HG02763 (cell line): ENCODE data around the gene ZC3H12C.
"Not testable (repeated sequence)": the region's sequence is repeated elsewhere in the genome, so short reads cannot be mapped to it uniquely, and the experiment has no call there.

ENCODE experiments used
- ATAC-seq: cut with Tn5 transposase; IDR thresholded peaks from one replicate; pipeline ENCODE4 v1.9.1; 2021; ENCODE audit warnings: mild to moderate bottlenecking, moderate library complexity; ENCODE audit not compliant: unreplicated experiment

ZC3H12C gene

GRCh38 chr11:110092515-110093406 is at the start of gene ZC3H12C:
Gene ZC3H12C (plus strand): TSS chr11:110093392. CDS start chr11:110093412, 20 bp downstream.
- peak; percentile 59 for ATAC-seq

GRCh38 chr11:110044226-110044968 is 48.8 kb upstream of the ZC3H12C start:
- ATAC-seq = no peak

- ATAC-seq = no peak
Observed at GRCh38 chr11:110046775-110047380, 46.3 kb upstream of the ZC3H12C start.

GRCh38 chr11:110049501-110050200 is 43.5 kb upstream of the ZC3H12C start:
- ATAC-seq = no peak

- no peak for ATAC-seq
Observed at GRCh38 chr11:110050201-110050506, 43.0 kb upstream of the ZC3H12C start.

GRCh38 chr11:110053848-110054414 is 39.3 kb upstream of the ZC3H12C start:
- no peak for ATAC-seq

GRCh38 chr11:110056956-110057355 is 36.2 kb upstream of the ZC3H12C start:
- no peak for ATAC-seq

GRCh38 chr11:110059706-110060463 is 33.3 kb upstream of the ZC3H12C start:
- ATAC-seq = no peak

GRCh38 chr11:110061296-110061695 is 31.9 kb upstream of the ZC3H12C start:
- ATAC-seq = no peak

- no peak for ATAC-seq
Observed at GRCh38 chr11:110062247-110062646, 30.9 kb upstream of the ZC3H12C start.

- no peak for ATAC-seq
Observed at GRCh38 chr11:110065189-110065588, 28.0 kb upstream of the ZC3H12C start.

GRCh38 chr11:110068001-110068400 is 25.2 kb upstream of the ZC3H12C start:
- not testable (repeated sequence) for ATAC-seq

- no peak for ATAC-seq
Observed at GRCh38 chr11:110069158-110069737, 23.9 kb upstream of the ZC3H12C start.

- no peak for ATAC-seq
Observed at GRCh38 chr11:110070176-110070575, 23.0 kb upstream of the ZC3H12C start.

- no peak for ATAC-seq
Observed at GRCh38 chr11:110071197-110071596, 22.0 kb upstream of the ZC3H12C start.

- ATAC-seq = no peak
Observed at GRCh38 chr11:110072930-110073329, 20.3 kb upstream of the ZC3H12C start.

GRCh38 chr11:110074499-110074898 is 18.7 kb upstream of the ZC3H12C start:
- ATAC-seq = no peak

- ATAC-seq = no peak
Observed at GRCh38 chr11:110075105-110075846, 17.9 kb upstream of the ZC3H12C start.

GRCh38 chr11:110075847-110076208 is 17.4 kb upstream of the ZC3H12C start:
- no peak for ATAC-seq
